Activated T-helper 1 cell treated with anti-CD3 and anti-CD28 coated beads, Interleukin-12 subunit alpha, Interleukin-12 subunit beta, Interleukin-2, Interleukin-4 antibody, amounts not matched to agents 30 ng/mL and 10 ng/mL and 1 ng/mL, durations not matched to agents 14 hours and 24 hours and 36 hours (primary cell): ENCODE results near the gene ATP2B3. TPM values are rescaled to one million over a fixed set of nuclear protein-coding genes. Genes with fewer than 3 reads are reported as not detected.

ENCODE experiments used
- DNase-seq: peaks from one replicate; pipeline ENCODE4 v3.0.0; 2021; ENCODE audit warnings: low spot score
- H3K27ac Mint-ChIP-seq: one replicate; pipeline ENCODE4 v1.8.0; 2021; ENCODE audit warnings: mild to moderate bottlenecking, mixed read lengths
- H3K27me3 Mint-ChIP-seq: one replicate; pipeline ENCODE4 v1.8.0; 2022; ENCODE audit warnings: mild to moderate bottlenecking, moderate library complexity, mixed read lengths; ENCODE audit not compliant: insufficient read depth
- H3K36me3 Mint-ChIP-seq: one replicate; pipeline ENCODE4 v1.8.0; 2021; ENCODE audit warnings: low read depth, mixed read lengths
- H3K4me1 Mint-ChIP-seq: one replicate; pipeline ENCODE4 v1.8.0; 2021; ENCODE audit warnings: low read depth, mixed read lengths
- H3K4me3 Mint-ChIP-seq: one replicate; pipeline ENCODE4 v1.8.0; 2021; ENCODE audit warnings: mild to moderate bottlenecking, moderate library complexity, mixed read lengths
- H3K9me3 Mint-ChIP-seq: one replicate; pipeline ENCODE4 v1.8.0; 2021; ENCODE audit warnings: mixed read lengths
- intact Hi-C: fragments of 100-400 bp; cut with micrococcal nuclease; formaldehyde crosslinking; loops from one replicate; pipeline ENCODE4 v1.15.1; 2024
- total RNA-seq: library from RNA; stranded (reverse); gene quantifications from 2 replicates; pipeline ENCODE4 v1.2.3, GENCODE V29; 2022

The ATP2B3 gene
- total RNA-seq, 1 donor from 2014 or later: 0.05 TPM

GRCh38 chrX:153477364-153477857 lies 40.0 kb upstream of the ATP2B3 start:
- H3K9me3 Mint-ChIP-seq: no peaks in the 10 kb centered on the region
- H3K27ac Mint-ChIP-seq: no peak overlapping the region
- no peak overlapping the region for H3K4me3 Mint-ChIP-seq
- no peaks in the 10 kb centered on the region for H3K4me1 Mint-ChIP-seq
- intact Hi-C loops: no loop called here
- DNase-seq: no peak
- H3K27me3 Mint-ChIP-seq: peaks cover 2% of the 10 kb centered on the region
- no peaks in the 10 kb centered on the region for H3K36me3 Mint-ChIP-seq

- intact Hi-C loops: no loop called here
- H3K9me3 Mint-ChIP-seq: no peaks in the 10 kb centered on the region
- no peaks in the 10 kb centered on the region for H3K36me3 Mint-ChIP-seq
- peaks cover 2% of the 10 kb centered on the region for H3K27me3 Mint-ChIP-seq
- no peak overlapping the region for H3K27ac Mint-ChIP-seq
- no peak for DNase-seq
- H3K4me1 Mint-ChIP-seq: no peaks in the 10 kb centered on the region
- H3K4me3 Mint-ChIP-seq: no peak overlapping the region
These were observed 39.5 kb upstream of the ATP2B3 start for GRCh38 chrX:153477901-153478300.

GRCh38 chrX:153478746-153479145 lies 38.7 kb upstream of the ATP2B3 start:
- intact Hi-C loops: no loop called here
- Mint-ChIP-seq H3K4me1 (no peaks in the 10 kb centered on the region), H3K27ac (no peak overlapping the region), H3K36me3 (no peaks in the 10 kb centered on the region), H3K27me3 (peaks cover 2% of the 10 kb centered on the region), H3K9me3 (no peaks in the 10 kb centered on the region), H3K4me3 (no peak overlapping the region)
- DNase-seq: no peak

- Mint-ChIP-seq H3K4me3 (no peak overlapping the region), H3K27me3 (no peaks in the 10 kb centered on the region), H3K4me1 (no peaks in the 10 kb centered on the region), H3K36me3 (no peaks in the 10 kb centered on the region), H3K9me3 (no peaks in the 10 kb centered on the region), H3K27ac (no peak overlapping the region)
- DNase-seq: no peak
- intact Hi-C loops: no loop called here
These were observed 36.4 kb upstream of the ATP2B3 start for GRCh38 chrX:153481043-153481442.

GRCh38 chrX:153482376-153483015 lies 34.9 kb upstream of the ATP2B3 start:
- no peaks in the 10 kb centered on the region for H3K27me3 Mint-ChIP-seq
- no peak overlapping the region for H3K27ac Mint-ChIP-seq
- intact Hi-C loops: no loop called here
- H3K4me1 Mint-ChIP-seq: no peaks in the 10 kb centered on the region
- H3K9me3 Mint-ChIP-seq: no peaks in the 10 kb centered on the region
- no peak overlapping the region for H3K4me3 Mint-ChIP-seq
- DNase-seq: no peak
- H3K36me3 Mint-ChIP-seq: no peaks in the 10 kb centered on the region

GRCh38 chrX:153485396-153486080 lies 31.9 kb upstream of the ATP2B3 start:
- no peak for DNase-seq
- no peaks in the 10 kb centered on the region for H3K9me3 Mint-ChIP-seq
- intact Hi-C loops: no loop called here
- H3K27ac Mint-ChIP-seq: no peak overlapping the region
- no peaks in the 10 kb centered on the region for H3K27me3 Mint-ChIP-seq
- H3K4me1 Mint-ChIP-seq: no peaks in the 10 kb centered on the region
- no peaks in the 10 kb centered on the region for H3K36me3 Mint-ChIP-seq
- H3K4me3 Mint-ChIP-seq: no peak overlapping the region

GRCh38 chrX:153486171-153486570 lies 31.3 kb upstream of the ATP2B3 start:
- intact Hi-C loops: no loop called here
- H3K4me1 Mint-ChIP-seq: no peaks in the 10 kb centered on the region
- H3K27ac Mint-ChIP-seq: no peak overlapping the region
- no peaks in the 10 kb centered on the region for H3K27me3 Mint-ChIP-seq
- no peak for DNase-seq
- H3K36me3 Mint-ChIP-seq: no peaks in the 10 kb centered on the region
- H3K9me3 Mint-ChIP-seq: no peaks in the 10 kb centered on the region
- no peak overlapping the region for H3K4me3 Mint-ChIP-seq

GRCh38 chrX:153487590-153488071 lies 29.8 kb upstream of the ATP2B3 start:
- Mint-ChIP-seq H3K4me3 (no peak overlapping the region), H3K27me3 (no peaks in the 10 kb centered on the region), H3K27ac (no peak overlapping the region), H3K9me3 (no peaks in the 10 kb centered on the region), H3K36me3 (no peaks in the 10 kb centered on the region), H3K4me1 (no peaks in the 10 kb centered on the region)
- intact Hi-C loops: no loop called here
- no peak for DNase-seq

GRCh38 chrX:153488231-153488914 lies 29.1 kb upstream of the ATP2B3 start:
- Mint-ChIP-seq H3K4me3 (no peak overlapping the region), H3K4me1 (no peaks in the 10 kb centered on the region), H3K9me3 (no peaks in the 10 kb centered on the region), H3K27me3 (no peaks in the 10 kb centered on the region), H3K27ac (no peak overlapping the region), H3K36me3 (no peaks in the 10 kb centered on the region)
- no peak for DNase-seq
- intact Hi-C loops: no loop called here

GRCh38 chrX:153490217-153490930 lies 27.1 kb upstream of the ATP2B3 start:
- Mint-ChIP-seq H3K27me3 (no peaks in the 10 kb centered on the region), H3K4me3 (no peak overlapping the region), H3K9me3 (no peaks in the 10 kb centered on the region), H3K36me3 (no peaks in the 10 kb centered on the region), H3K27ac (no peak overlapping the region), H3K4me1 (no peaks in the 10 kb centered on the region)
- intact Hi-C loops: no loop called here
- DNase-seq: no peak

GRCh38 chrX:153491351-153491914 lies 26.0 kb upstream of the ATP2B3 start:
- Mint-ChIP-seq H3K9me3 (no peaks in the 10 kb centered on the region), H3K27me3 (no peaks in the 10 kb centered on the region), H3K4me3 (no peak overlapping the region), H3K36me3 (no peaks in the 10 kb centered on the region), H3K27ac (no peak overlapping the region), H3K4me1 (no peaks in the 10 kb centered on the region)
- intact Hi-C loops: no loop called here
- DNase-seq: no peak

- no peaks in the 10 kb centered on the region for H3K9me3 Mint-ChIP-seq
- H3K4me3 Mint-ChIP-seq: no peak overlapping the region
- DNase-seq: no peak
- H3K36me3 Mint-ChIP-seq: no peaks in the 10 kb centered on the region
- H3K27ac Mint-ChIP-seq: no peak overlapping the region
- intact Hi-C loops: no loop called here
- no peaks in the 10 kb centered on the region for H3K27me3 Mint-ChIP-seq
- no peaks in the 10 kb centered on the region for H3K4me1 Mint-ChIP-seq
These were observed 25.5 kb upstream of the ATP2B3 start for GRCh38 chrX:153491918-153492317.
